Duodenal mucosa (tissue), 2 donors: ENCODE data around the gene APOL4.

Experiments used
- H3K27ac ChIP-seq: one replicate; pipeline ENCODE4 v1.7.0; 2013; ENCODE audit warnings: low read depth, low read length
- H3K27me3 ChIP-seq, 2 donors: one replicate each; pipeline ENCODE4 v1.7.0; 2013; ENCODE audit warnings: low read length in 2 of 2, control low read depth in 1 of 2; ENCODE audit not compliant: insufficient read depth in 2 of 2, control insufficient read depth in 1 of 2
- H3K36me3 ChIP-seq, 2 donors: one replicate each; pipeline ENCODE4 v1.7.0; 2013; ENCODE audit warnings: low read length in 2 of 2, control low read depth in 1 of 2; ENCODE audit not compliant: insufficient read depth in 2 of 2, control insufficient read depth in 1 of 2
- H3K4me1 ChIP-seq, 2 donors: one replicate each; pipeline ENCODE4 v1.7.0; 2013; ENCODE audit warnings: low read length in 2 of 2, control low read depth in 1 of 2; ENCODE audit not compliant: insufficient read depth in 2 of 2, control insufficient read depth in 1 of 2
- H3K4me3 ChIP-seq, 2 donors: one replicate each; pipeline ENCODE4 v1.7.0; 2013; ENCODE audit warnings: low read length in 2 of 2, low read depth in 1 of 2
- H3K9ac ChIP-seq, 2 donors: one replicate each; pipeline ENCODE4 v1.7.0; 2013; ENCODE audit warnings: low read length in 2 of 2, low read depth in 1 of 2
- H3K9me3 ChIP-seq, 2 donors: one replicate each; pipeline ENCODE4 v1.7.0; 2013; ENCODE audit warnings: low read length in 2 of 2, control low read depth in 1 of 2; ENCODE audit not compliant: control insufficient read depth in 1 of 2

Gene APOL4

DNA sequence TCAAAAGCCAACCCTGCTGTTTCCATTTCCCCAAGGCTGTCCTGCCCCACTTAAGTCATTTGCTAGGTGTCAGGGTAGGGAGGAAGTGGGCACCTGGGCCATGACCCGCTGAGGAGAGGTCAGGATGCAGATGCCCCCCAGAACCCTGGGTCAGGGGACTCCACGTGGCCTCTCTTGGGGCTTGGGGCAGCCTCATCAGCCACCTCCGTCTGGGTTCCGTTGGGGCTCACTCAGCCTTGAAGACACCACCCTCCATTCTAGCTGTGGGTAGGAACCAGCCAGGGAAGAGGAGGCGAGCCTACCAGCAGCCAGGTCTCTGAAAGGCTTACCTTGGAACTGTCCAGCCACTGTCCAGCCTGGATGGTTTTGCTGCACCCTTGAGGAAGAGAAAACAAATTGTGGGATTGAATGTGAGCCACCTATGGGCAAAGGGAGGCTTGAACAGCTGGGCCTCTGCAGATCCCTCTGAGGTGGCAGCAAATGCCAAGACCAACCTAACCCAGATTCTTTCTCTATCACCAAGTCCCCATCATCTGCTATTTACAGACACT, 2.5 kb downstream of the APOL4 start:
- peaks cover 0 to 3% of the 10 kb centered on the region in 2 donors for H3K36me3 ChIP-seq
- H3K27ac ChIP-seq, result no peak overlapping the region
- H3K4me3 ChIP-seq, result no peak overlapping the region
- H3K27me3 ChIP-seq, result no peaks in the 10 kb centered on the region
- no peak overlapping the region for H3K9ac ChIP-seq
- peaks cover 29 to 33% of the 10 kb centered on the region in 2 donors for H3K4me1 ChIP-seq
- H3K9me3 ChIP-seq, result no peaks in the 10 kb centered on the region

DNA sequence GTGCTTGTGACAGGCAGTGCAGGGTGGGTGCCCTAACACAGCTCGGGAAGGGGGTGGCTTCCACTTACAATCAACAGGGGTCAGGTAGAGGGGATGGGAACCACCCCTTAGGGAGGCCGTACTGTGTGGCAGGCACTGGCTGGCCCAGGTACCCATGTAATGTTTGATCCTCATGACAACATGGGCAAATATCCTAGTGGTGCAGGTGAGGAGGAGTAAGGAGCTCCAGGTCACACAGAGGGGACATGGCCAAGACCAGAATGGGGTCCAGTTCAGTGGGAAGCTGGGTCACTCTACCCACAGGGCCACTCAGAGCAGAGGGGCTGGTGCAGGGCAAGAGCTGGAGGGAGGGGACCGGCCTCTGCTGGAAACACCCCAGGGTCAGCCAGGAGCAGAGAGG, 3.1 kb downstream of the APOL4 start:
- Histone ChIP-seq H3K4me3 (no peak overlapping the region), H3K27me3 (no peaks in the 10 kb centered on the region), H3K27ac (no peak overlapping the region), H3K4me1 (peaks cover 23 to 28% of the 10 kb centered on the region in 2 donors), H3K36me3 (peaks cover 0 to 3% of the 10 kb centered on the region in 2 donors), H3K9me3 (no peaks in the 10 kb centered on the region), H3K9ac (no peak overlapping the region)

DNA sequence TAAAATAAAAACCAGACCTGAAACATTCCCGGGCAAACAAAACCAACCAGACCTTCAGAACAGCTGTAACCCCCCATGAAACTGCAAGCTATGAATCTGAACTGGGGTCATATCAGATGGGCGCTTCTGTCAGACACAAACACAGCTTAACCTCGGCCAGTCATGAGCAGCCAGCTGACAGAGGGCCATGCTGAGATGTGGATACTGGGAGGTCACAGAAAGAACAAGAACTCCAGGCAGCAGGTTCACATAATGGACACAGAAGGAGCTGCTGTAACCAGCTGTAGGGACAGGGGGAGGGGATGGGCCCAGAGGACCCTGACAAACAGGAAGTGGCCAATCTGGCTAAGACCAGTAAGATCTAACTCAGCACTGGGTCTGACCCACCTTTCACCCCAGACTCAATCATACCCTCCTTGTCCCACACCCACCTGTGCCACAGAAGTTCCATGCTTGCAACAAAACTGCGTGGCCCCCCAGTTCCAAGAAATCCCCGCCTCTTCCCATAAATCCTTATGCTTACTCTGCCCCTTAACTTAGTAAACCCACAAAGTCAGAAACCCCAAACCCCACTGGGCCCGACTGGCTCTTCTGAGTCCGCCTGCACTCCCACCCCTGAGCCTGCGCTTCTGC, 4.0 kb downstream of the APOL4 start:
- Histone ChIP-seq H3K27me3 (no peaks in the 10 kb centered on the region), H3K36me3 (peaks cover 0 to 3% of the 10 kb centered on the region in 2 donors), H3K4me1 (peaks cover 21 to 22% of the 10 kb centered on the region in 2 donors), H3K4me3 (no peak overlapping the region), H3K9me3 (no peaks in the 10 kb centered on the region), H3K27ac (peak overlapping the region; percentile 16), H3K9ac (no peak overlapping the region)

DNA sequence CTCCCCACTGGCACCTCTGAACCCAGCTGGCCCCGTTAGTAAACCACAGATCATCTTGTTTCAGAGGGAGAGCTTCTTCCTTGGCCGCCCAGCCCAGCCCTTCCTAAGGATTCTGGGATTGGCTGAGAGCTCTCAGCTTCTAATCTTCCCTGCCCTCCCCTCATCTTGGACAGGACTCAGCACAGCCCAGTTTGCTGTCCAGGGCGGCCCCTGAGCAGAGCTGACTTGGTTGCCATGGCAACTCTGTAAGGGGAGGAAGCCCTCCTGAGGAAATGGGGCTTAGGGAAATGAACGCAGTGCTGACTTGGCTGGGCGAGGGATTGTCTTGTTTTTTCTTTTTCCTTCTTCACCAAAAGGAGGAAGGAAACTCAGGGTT, 4.6 kb downstream of the APOL4 start:
- peaks cover 0 to 3% of the 10 kb centered on the region in 2 donors for H3K36me3 ChIP-seq
- H3K4me1 ChIP-seq, result peaks cover 21 to 22% of the 10 kb centered on the region in 2 donors
- no peak overlapping the region for H3K27ac ChIP-seq
- H3K27me3 ChIP-seq, result no peaks in the 10 kb centered on the region
- no peaks in the 10 kb centered on the region for H3K9me3 ChIP-seq
- no peak overlapping the region for H3K4me3 ChIP-seq
- H3K9ac ChIP-seq, result no peak overlapping the region

DNA sequence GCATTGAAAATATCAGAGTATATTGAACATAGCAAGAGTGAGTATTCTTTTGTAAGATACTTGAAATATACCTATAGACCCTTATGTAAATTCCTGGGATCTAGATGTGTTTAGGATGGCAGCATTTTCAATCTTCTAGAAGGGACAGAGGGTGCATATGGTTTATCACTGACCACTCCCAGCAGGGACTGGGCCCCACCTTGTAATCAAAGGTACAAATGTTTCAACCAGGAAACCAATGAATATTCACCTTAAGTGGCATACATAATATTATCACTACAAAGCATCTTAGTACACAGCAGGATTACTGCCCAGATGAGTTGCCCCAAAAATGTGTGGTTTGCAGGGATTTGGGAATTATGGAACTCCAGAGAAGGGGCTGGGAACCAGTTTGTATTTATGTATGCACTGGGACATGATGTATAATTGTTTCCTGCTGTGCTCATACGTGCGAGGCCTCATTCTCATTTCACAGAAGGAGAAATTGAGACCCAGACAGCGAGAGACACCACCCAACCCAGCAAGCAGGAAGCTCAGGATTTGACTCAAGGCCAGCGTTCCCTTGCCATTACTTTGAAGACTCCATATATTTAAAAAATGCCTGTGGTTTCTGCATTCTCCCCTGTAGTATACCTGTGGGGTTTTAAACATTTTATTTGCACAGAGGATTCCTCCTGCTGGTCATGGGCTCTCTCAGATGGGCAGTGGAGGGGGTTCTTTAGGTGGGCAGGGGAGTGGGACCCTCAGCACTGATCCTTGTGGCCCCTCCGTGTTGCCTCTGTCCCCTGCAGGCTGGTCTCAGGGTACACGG, 5.2 kb downstream of the APOL4 start:
- H3K4me3 ChIP-seq, result no peak overlapping the region
- H3K9ac ChIP-seq, result no peak overlapping the region
- no peak overlapping the region for H3K27ac ChIP-seq
- H3K27me3 ChIP-seq, result no peaks in the 10 kb centered on the region
- no peaks in the 10 kb centered on the region for H3K9me3 ChIP-seq
- H3K36me3 ChIP-seq, result peaks cover 0 to 3% of the 10 kb centered on the region in 2 donors
- H3K4me1 ChIP-seq, result peaks cover 19 to 22% of the 10 kb centered on the region in 2 donors

DNA sequence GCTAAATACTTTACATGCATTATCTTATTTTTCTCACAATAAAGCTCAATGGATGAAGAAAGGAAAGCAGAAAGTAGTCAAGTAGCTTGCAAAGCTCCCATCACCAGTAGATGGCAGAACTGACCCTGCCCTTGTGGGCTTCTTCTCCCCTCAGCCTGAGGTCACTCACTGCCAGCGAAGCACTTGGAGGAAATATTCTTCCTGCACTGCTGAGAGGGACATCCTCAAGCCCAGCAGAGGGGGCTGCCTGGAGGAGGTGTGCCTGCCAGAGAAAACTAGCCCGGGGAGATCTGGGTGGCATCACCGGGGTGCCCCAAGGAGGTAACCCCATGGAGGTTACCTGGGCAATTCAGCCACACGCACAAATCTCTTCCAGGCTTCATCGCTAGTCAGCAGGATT, 6.6 kb downstream of the APOL4 start:
- Histone ChIP-seq H3K27me3 (no peaks in the 10 kb centered on the region), H3K4me3 (no peak overlapping the region), H3K9ac (no peak overlapping the region), H3K9me3 (no peaks in the 10 kb centered on the region), H3K27ac (no peak overlapping the region), H3K36me3 (peaks cover 0 to 3% of the 10 kb centered on the region in 2 donors), H3K4me1 (peaks cover 17 to 22% of the 10 kb centered on the region in 2 donors)

DNA sequence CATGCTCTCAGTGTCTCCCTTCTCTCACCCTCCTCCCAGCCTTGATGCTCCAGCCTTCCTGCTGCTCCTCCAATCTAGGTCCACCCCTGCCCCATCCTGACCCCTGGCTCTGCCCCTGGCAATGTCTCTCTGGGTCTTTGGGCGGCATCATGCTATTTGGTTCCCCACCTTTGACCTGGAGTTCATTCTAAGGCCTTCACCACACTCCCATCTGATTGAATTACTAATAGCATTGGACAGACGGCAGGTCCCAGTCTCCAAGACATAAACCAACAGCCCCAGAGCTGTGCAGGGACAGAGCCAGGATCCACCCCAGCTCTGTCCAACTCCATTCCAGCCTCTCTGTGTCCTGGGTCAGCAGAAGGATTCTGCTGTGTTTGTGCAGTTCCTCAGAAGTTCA, 7.2 kb downstream of the APOL4 start:
- no peak overlapping the region for H3K4me3 ChIP-seq
- no peaks in the 10 kb centered on the region for H3K27me3 ChIP-seq
- H3K4me1 ChIP-seq, result peaks cover 17 to 22% of the 10 kb centered on the region in 2 donors
- H3K9me3 ChIP-seq, result no peaks in the 10 kb centered on the region
- peaks cover 0 to 3% of the 10 kb centered on the region in 2 donors for H3K36me3 ChIP-seq
- H3K9ac ChIP-seq, result no peak overlapping the region
- no peak overlapping the region for H3K27ac ChIP-seq

DNA sequence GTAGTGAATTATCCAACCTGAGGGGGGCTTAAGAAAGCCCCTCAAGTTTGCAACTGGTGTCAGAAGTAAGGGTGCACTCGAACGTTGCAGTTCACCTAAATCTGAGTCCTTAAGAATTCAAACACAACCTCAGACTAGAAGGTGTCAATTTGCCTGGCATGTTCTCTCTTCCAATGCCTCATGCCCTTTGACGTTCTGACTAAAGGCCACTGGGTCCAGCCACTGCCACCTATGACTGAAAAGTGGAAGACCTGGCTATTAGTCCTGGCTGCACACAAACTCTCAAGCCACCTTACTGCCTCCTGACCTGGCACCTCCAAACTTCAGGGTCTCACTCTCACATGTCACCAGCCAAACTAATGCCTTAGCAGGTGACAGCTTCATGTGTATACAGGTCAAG, 8.0 kb downstream of the APOL4 start:
- no peaks in the 10 kb centered on the region for H3K27me3 ChIP-seq
- H3K27ac ChIP-seq, result no peak overlapping the region

DNA sequence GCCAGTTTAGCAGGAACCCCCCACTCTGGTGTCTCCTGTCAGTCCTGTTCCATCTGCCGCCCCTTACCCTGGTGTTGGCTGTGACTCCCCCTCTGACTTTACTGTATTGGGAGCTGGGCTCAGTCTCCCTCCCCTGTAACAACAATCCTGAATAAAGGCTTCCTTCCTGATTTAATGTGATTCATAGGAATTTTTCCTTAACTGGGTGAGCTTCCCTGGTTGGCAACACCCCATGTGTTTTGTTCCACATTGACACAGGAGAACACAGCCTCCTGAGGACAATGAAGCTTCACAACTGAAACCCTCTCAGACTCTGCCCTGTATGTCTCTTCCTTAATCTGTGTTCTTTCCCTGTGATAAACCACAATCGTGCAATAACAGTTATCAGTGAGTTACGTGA, 8.4 kb downstream of the APOL4 start:
- H3K27me3 ChIP-seq, result no peaks in the 10 kb centered on the region
- no peak overlapping the region for H3K27ac ChIP-seq
- H3K36me3 ChIP-seq, result peaks cover 0 to 3% of the 10 kb centered on the region in 2 donors
- H3K4me3 ChIP-seq, result no peak overlapping the region
- H3K4me1 ChIP-seq, result peaks cover 17% of the 10 kb centered on the region in 2 donors
- H3K9ac ChIP-seq, result no peak overlapping the region
- H3K9me3 ChIP-seq, result no peaks in the 10 kb centered on the region

More for the DNA sequence above, 8.0 kb downstream of the APOL4 start:
- Histone ChIP-seq H3K4me1 (peaks cover 17 to 20% of the 10 kb centered on the region in 2 donors), H3K9ac (no peak overlapping the region), H3K36me3 (peaks cover 0 to 3% of the 10 kb centered on the region in 2 donors), H3K4me3 (no peak overlapping the region), H3K9me3 (no peaks in the 10 kb centered on the region)

DNA sequence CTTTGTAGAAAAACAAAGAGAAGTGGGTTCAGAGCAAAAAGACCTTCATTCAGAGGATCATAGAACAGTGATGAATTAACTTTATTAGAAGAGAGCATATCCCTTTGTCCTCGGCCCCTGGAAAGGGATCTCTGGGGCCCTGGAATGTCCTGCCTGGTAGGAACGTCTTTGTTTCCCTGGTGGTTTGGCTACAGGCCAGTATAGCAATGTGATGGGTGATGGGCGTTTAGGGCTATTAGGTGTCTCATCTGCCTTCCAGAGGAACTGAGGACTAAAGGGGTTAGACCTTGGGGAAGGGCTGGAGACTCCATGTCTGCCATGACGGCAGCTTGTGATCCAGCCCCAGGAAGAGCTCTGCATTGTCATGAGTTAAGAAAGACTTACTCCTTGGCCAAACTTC, 9.1 kb downstream of the APOL4 start:
- H3K9ac ChIP-seq, result no peak overlapping the region
- H3K27me3 ChIP-seq, result no peaks in the 10 kb centered on the region
- H3K4me3 ChIP-seq, result no peak overlapping the region
- no peak overlapping the region for H3K27ac ChIP-seq
- H3K4me1 ChIP-seq, result peaks cover 11% of the 10 kb centered on the region in 2 donors
- peaks cover 0 to 3% of the 10 kb centered on the region in 2 donors for H3K36me3 ChIP-seq
- no peaks in the 10 kb centered on the region for H3K9me3 ChIP-seq
